GM23338 (cell line): ENCODE results near the gene CPLX1. TPM values are rescaled to one million over a fixed set of nuclear protein-coding genes. Genes with fewer than 3 reads are reported as not detected.

Experiments used
- ATAC-seq: fragments of 200-7000 bp; cut with Tn5 transposase; 3 replicates; pipeline ENCODE4 v1.9.1; 2020
- DNase-seq: peaks from one replicate; pipeline ENCODE4 v3.0.0-alpha.2; 2015; ENCODE audit warnings: low spot score
- H2AFZ ChIP-seq: fragments of 200-600 bp; sonication (generic); 2 replicates; pipeline ENCODE4 v1.8.0; 2016; ENCODE audit warnings: antibody characterized with exemption, mild to moderate bottlenecking, moderate library complexity
- H3F3A ChIP-seq: fragments of 200-600 bp; sonication (generic); replicated peaks from 2 replicates; pipeline ENCODE4 v1.8.0; 2017; ENCODE audit warnings: antibody characterized with exemption, mixed run types, low read depth
- H3K27ac ChIP-seq: fragments of 200-600 bp; sonication (generic); 2 replicates; pipeline ENCODE4 v1.6.1; 2016; ENCODE audit warnings: low read depth
- H3K27me3 ChIP-seq: fragments of 200-600 bp; sonication (generic); 2 replicates; pipeline ENCODE4 v1.8.0; 2016; ENCODE audit warnings: mild to moderate bottlenecking, mixed run types, moderate library complexity; ENCODE audit not compliant: insufficient read depth
- H3K36me3 ChIP-seq: fragments of 200-600 bp; sonication (generic); 2 replicates; pipeline ENCODE4 v1.8.0; 2016; ENCODE audit warnings: mild to moderate bottlenecking; ENCODE audit not compliant: insufficient read depth
- H3K4me1 ChIP-seq: fragments of 200-600 bp; sonication (generic); 2 replicates; pipeline ENCODE4 v1.8.0; 2016; ENCODE audit warnings: mild to moderate bottlenecking, moderate library complexity; ENCODE audit not compliant: insufficient read depth
- H3K4me2 ChIP-seq: fragments of 200-600 bp; sonication (generic); 2 replicates; pipeline ENCODE4 v1.7.1; 2017; ENCODE audit warnings: mixed run types
- H3K4me3 ChIP-seq: fragments of 200-600 bp; sonication (generic); 2 replicates; pipeline ENCODE4 v1.6.1; 2016; ENCODE audit warnings: mixed run types
- H3K79me2 ChIP-seq: fragments of 200-600 bp; sonication (generic); replicated peaks from 2 replicates; pipeline ENCODE4 v1.8.0; 2017; ENCODE audit warnings: mild to moderate bottlenecking; ENCODE audit not compliant: insufficient read depth
- H3K9me2 ChIP-seq: fragments of 200-600 bp; sonication (generic); 2 replicates; pipeline ENCODE4 v1.8.0; 2017; ENCODE audit not compliant: insufficient read depth
- H4K20me1 ChIP-seq: fragments of 200-600 bp; sonication (generic); replicated peaks from 2 replicates; pipeline ENCODE4 v1.8.0; 2017; ENCODE audit warnings: mild to moderate bottlenecking; ENCODE audit not compliant: insufficient read depth
- H3K27ac Mint-ChIP-seq: 2 replicates; pipeline ENCODE4 v1.8.0; 2020; ENCODE audit warnings: inconsistent platforms, mild to moderate bottlenecking, moderate library complexity, mixed read lengths
- H3K27me3 Mint-ChIP-seq: 3 replicates; pipeline ENCODE4 v1.8.0; 2022; ENCODE audit warnings: low read depth, mild to moderate bottlenecking, moderate library complexity, mixed read lengths, inconsistent platforms; ENCODE audit not compliant: insufficient read depth, poor library complexity
- H3K36me3 Mint-ChIP-seq: 3 replicates; pipeline ENCODE4 v1.8.0; 2021; ENCODE audit warnings: low read depth, mild to moderate bottlenecking, inconsistent platforms, moderate library complexity, mixed read lengths
- H3K4me1 Mint-ChIP-seq: 3 replicates; pipeline ENCODE4 v1.8.0; 2020; ENCODE audit warnings: mild to moderate bottlenecking, inconsistent platforms, mixed read lengths
- H3K4me3 Mint-ChIP-seq: 3 replicates; pipeline ENCODE4 v1.8.0; 2021; ENCODE audit warnings: moderate library complexity, mild to moderate bottlenecking, inconsistent platforms, mixed read lengths
- H3K9me3 Mint-ChIP-seq: 3 replicates; pipeline ENCODE4 v1.8.0; 2020; ENCODE audit warnings: moderate library complexity, mild to moderate bottlenecking, inconsistent platforms, mixed read lengths
- CREB1 ChIP-seq: fragments of 250-450 bp; sonication (Bioruptor Pico); IDR thresholded peaks from 2 replicates; pipeline ENCODE4 v1.5.0; 2020; ENCODE audit warnings: low read depth, mild to moderate bottlenecking, moderate library complexity
- ETS1 ChIP-seq: IDR thresholded peaks from 2 replicates; pipeline ENCODE4 v1.6.1; 2016; ENCODE audit warnings: antibody characterized with exemption
- EZH2 ChIP-seq: fragments of 200-600 bp; sonication (generic); IDR thresholded peaks from one replicate; pipeline ENCODE4 v1.8.0; 2017; ENCODE audit warnings: antibody characterized with exemption, mild to moderate bottlenecking, low read depth; ENCODE audit not compliant: unreplicated experiment
- EZH2phosphoT487 ChIP-seq: fragments of 200-600 bp; sonication (generic); IDR thresholded peaks from one replicate; pipeline ENCODE4 v1.8.1; 2018; ENCODE audit warnings: antibody characterized with exemption; ENCODE audit not compliant: unreplicated experiment
- JUNB ChIP-seq: IDR thresholded peaks from one replicate; pipeline ENCODE4 v1.6.1; 2016; ENCODE audit warnings: antibody characterized with exemption; ENCODE audit not compliant: unreplicated experiment
- NANOG ChIP-seq: IDR thresholded peaks from 2 replicates; pipeline ENCODE4 v1.6.1; 2016; ENCODE audit warnings: antibody characterized with exemption, borderline replicate concordance
- POLR2AphosphoS5 ChIP-seq: IDR thresholded peaks from 2 replicates; pipeline ENCODE4 v1.6.1; 2016; ENCODE audit warnings: antibody characterized with exemption, low read depth
- STAT1 ChIP-seq: IDR thresholded peaks from one replicate; pipeline ENCODE4 v1.6.1; 2016; ENCODE audit warnings: antibody characterized with exemption; ENCODE audit not compliant: unreplicated experiment
- ZNF114 ChIP-seq: fragments of 250-450 bp; sonication (Bioruptor Pico); IDR thresholded peaks from 2 replicates; pipeline ENCODE4 v1.5.0; 2020; ENCODE audit warnings: mild to moderate bottlenecking, moderate library complexity
- ZNF331 ChIP-seq: fragments of 250-450 bp; sonication (Bioruptor Pico); IDR thresholded peaks from 2 replicates; pipeline ENCODE4 v1.5.0; 2020; ENCODE audit warnings: low read depth, mild to moderate bottlenecking, moderate library complexity
- ZNF462 ChIP-seq: fragments of 250-450 bp; sonication (Bioruptor Pico); IDR thresholded peaks from 2 replicates; pipeline ENCODE4 v1.5.0; 2020; ENCODE audit warnings: mild to moderate bottlenecking, moderate library complexity
- polyA plus RNA-seq: library from polyadenylated mRNA; unstranded; fragments of >200 nt; fragmentation: Nextera tagmentation; extraction: Ambion mirVana; gene quantifications from 2 replicates; pipeline ENCODE4 v1.2.1, GENCODE V29; 2016
- total RNA-seq: library from RNA; depleted of rRNA; stranded (reverse); fragments of >200 nt; shearing (Covaris generic); gene quantifications from 2 replicates; pipeline ENCODE4 v1.2.3, GENCODE V29; 2014
- TF ChIP-seq, protein P1 (sequence below): IDR thresholded peaks from one replicate; pipeline ENCODE4 v1.6.1; 2018; ENCODE audit warnings: antibody characterized with exemption; ENCODE audit not compliant: unreplicated experiment

Gene CPLX1
- total and polyA plus RNA-seq, 2 experiments from 2014 or later = 0.86 to 0.97 TPM

DNA sequence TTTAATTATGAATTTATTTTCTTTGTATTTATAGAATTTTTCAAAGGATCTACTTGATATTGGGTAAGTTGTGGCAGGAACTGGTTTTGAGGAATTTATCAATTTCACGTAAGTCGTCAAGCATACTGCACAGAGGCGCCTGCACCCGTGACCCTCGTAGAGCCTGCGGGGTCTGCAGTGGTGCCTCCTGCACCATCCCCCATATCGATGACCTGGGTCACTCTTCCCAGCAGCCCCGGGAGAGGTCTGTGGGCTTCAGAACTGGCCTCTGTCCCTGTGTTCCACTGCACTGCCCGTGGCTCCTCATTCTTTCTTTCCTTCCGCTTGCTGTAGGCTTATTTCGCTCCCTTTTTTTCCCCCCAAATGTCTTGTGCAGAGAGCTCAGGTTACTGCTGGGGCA, 31.5 kb upstream of the CPLX1 start (continued):
- no peak for TF ChIP-seq ZNF114 (CRISPR knock-in tag)
- TF ChIP-seq POLR2AphosphoS5 = no peak
- TF ChIP-seq NANOG = no peak
- no peak for TF ChIP-seq EZH2
- TF ChIP-seq, protein P1, sequence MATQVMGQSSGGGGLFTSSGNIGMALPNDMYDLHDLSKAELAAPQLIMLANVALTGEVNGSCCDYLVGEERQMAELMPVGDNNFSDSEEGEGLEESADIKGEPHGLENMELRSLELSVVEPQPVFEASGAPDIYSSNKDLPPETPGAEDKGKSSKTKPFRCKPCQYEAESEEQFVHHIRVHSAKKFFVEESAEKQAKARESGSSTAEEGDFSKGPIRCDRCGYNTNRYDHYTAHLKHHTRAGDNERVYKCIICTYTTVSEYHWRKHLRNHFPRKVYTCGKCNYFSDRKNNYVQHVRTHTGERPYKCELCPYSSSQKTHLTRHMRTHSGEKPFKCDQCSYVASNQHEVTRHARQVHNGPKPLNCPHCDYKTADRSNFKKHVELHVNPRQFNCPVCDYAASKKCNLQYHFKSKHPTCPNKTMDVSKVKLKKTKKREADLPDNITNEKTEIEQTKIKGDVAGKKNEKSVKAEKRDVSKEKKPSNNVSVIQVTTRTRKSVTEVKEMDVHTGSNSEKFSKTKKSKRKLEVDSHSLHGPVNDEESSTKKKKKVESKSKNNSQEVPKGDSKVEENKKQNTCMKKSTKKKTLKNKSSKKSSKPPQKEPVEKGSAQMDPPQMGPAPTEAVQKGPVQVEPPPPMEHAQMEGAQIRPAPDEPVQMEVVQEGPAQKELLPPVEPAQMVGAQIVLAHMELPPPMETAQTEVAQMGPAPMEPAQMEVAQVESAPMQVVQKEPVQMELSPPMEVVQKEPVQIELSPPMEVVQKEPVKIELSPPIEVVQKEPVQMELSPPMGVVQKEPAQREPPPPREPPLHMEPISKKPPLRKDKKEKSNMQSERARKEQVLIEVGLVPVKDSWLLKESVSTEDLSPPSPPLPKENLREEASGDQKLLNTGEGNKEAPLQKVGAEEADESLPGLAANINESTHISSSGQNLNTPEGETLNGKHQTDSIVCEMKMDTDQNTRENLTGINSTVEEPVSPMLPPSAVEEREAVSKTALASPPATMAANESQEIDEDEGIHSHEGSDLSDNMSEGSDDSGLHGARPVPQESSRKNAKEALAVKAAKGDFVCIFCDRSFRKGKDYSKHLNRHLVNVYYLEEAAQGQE = no peak
- no peak for TF ChIP-seq STAT1

DNA sequence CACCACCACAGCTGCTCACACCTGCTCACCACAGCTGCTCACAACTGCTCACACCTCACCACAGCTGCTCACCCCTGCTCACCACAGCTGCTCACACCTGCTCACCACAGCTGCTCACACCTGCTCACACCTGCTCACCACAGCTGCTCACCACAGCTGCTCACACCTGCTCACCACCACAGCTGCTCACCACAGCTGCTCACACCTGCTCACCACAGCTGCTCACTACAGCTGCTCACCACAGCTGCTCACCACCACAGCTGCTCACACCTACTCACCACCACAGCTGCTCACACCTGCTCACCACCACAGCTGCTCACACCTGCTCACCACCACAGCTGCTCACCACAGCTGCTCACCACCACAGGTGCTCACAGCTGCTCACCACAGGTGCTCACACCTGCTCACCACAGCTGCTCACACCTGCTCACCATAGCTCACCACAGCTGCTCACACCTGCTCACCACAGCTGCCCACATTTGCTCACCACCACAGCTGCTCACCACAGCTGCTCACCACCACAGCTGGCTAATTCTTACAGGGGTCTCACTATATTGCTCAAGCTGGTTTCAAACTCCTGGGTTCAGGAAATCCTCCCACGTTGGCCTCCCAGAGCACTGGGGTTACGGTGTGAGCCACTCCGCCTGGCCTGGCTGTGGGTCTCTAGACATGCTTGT, 30.4 kb upstream of the CPLX1 start:
- Histone ChIP-seq H3K4me1 (no peaks in the 10 kb centered on the region), H2AFZ (no peak overlapping the region), H3K36me3 (0 out of 2 replicates have a peak, but pooled peaks cover 5% of the 10 kb centered on the region), H3K9me2 (no peaks in the 10 kb centered on the region), H3K27ac (no peak overlapping the region), H3K79me2 (no peaks in the 10 kb centered on the region), H4K20me1 (no peaks in the 10 kb centered on the region; the same call in 1 of the 2 replicates), H3K4me3 (no peak overlapping the region), H3F3A (no peaks in the 10 kb centered on the region), H3K27me3 (no peaks in the 10 kb centered on the region), H3K4me2 (no peak overlapping the region)
- Mint-ChIP-seq H3K27me3 (peaks cover 7% of the 10 kb centered on the region), H3K27ac (no peak overlapping the region; the same call in none of the 2 replicates), H3K4me1 (no peaks in the 10 kb centered on the region), H3K36me3 (peaks cover 37% of the 10 kb centered on the region), H3K9me3 (peaks cover 3% of the 10 kb centered on the region; the same call in 1 of the 3 replicates), H3K4me3 (no peak overlapping the region)
- DNase-seq (no peak), ATAC-seq (no peak)
- TF ChIP-seq POLR2AphosphoS5 = no peak
- no peak for TF ChIP-seq ZNF114 (CRISPR knock-in tag)
- no peak for TF ChIP-seq EZH2
- no peak for TF ChIP-seq STAT1
- TF ChIP-seq JUNB = no peak
- no peak for TF ChIP-seq ETS1
- TF ChIP-seq EZH2phosphoT487 = no peak
- no peak for TF ChIP-seq ZNF462
- no peak for TF ChIP-seq CREB1 (CRISPR knock-in tag)
- no peak for TF ChIP-seq NANOG
- no peak for TF ChIP-seq ZNF331
